HCT116 (cell line): Measurements from ENCODE around the gene RNF212.

Experiments used
- EZH2phosphoT487 ChIP-seq: fragments of 200-600 bp; IDR thresholded peaks from 2 replicates; pipeline ENCODE4 v1.6.1; 2018; ENCODE audit warnings: antibody characterized with exemption, borderline replicate concordance
- POLR2A ChIP-seq: IDR thresholded peaks from 2 replicates; pipeline ENCODE4 v1.7.0; 2011; ENCODE audit warnings: borderline replicate concordance; ENCODE audit not compliant: insufficient read depth, insufficient read length; ENCODE audit errors: extremely low read depth

DNA sequence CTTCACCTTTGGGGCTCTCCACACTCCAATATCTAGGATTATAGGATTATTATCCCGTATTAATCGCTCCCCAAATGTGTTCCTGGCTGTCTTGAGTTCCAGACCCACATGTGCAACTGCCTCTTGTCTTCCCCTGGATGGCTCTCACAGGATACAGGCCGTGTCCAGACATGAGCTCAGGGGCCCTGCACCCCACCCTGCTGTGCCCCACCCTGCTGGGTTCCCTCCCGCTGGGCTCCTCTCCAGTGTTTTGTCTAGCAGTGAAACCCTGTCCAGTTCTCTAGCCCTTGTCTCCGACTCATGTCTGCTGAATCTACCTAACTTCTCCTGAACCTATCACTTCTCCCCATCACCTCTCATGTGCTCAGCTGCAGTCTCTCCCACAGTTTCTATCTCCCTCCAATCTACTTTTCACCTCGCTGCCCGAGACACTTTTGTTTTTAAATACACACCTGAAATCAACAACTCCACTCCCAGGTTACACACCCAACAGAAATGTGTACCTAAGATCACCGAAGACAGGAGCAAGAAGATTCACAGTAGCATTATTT, 2.0 kb downstream of the RNF212 start:
- TF ChIP-seq POLR2A (no peak), EZH2phosphoT487 (no peak)
